ENCODE measurements around the gene NYNRIN.

DNA sequence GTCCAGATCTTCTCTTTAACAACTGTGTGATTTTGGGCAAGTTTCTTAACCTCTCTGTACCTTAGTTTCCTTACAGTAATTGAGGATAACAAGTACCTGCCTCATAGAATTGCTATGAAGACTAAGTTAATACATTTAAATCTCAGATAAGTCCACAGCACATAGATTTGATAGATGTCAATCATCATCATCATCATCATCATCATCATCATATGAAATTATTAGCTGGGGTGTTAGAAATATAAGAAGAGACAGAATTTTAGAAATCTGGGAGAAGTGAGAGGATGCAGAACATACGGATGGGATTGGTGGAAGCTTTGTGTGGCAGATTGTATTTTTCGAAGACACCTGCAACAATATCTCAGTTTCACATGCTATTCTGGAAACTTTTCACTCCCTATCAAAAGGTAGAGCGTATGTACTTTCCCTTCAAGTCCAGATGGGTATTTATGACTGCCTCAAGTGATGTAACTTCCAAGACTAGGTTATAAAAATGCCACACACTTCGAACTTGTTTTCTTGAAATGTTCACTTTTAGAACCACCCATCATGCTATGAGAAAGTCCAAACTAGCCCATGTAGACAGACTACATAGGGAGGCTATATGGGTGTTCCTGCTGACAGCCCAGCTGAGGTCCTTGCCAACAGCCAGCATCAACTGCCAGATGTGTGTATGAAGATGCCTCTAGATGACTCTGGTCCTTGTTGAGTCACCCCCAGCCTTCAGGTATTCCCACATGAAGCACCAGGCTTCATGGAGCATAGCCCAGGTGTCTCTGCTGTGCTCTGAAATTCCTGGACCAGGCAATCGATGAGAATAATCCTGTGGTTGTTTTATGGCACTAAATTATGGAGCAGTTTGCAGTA lies 64.4 kb downstream of the NYNRIN start:
- no peak for TF ChIP-seq POLR2A (IDR thresholded peaks at IDR 0.05)
- TF ChIP-seq CTCF (IDR thresholded peaks at IDR 0.05): no peak
